DND-41 (cell line): ENCODE data around the gene PPM1M.

ENCODE experiments used
- ATAC-seq: fragments of 200-7000 bp; cut with Tn5 transposase; 3 replicates; pipeline ENCODE4 v1.9.1; 2021; ENCODE audit warnings: low read depth; ENCODE audit not compliant: insufficient read depth
- DNase-seq: peaks from one replicate; pipeline ENCODE4 v3.0.0-alpha.2; 2020
- H2AFZ ChIP-seq: 2 replicates; pipeline ENCODE4 v1.6.0; 2012; ENCODE audit warnings: low read depth, low read length
- H3K27ac ChIP-seq: 2 replicates; pipeline ENCODE4 v1.5.1; 2012; ENCODE audit warnings: low read length, inconsistent platforms
- H3K27me3 ChIP-seq: fragments of 200-600 bp; sonication (generic); 2 replicates; pipeline ENCODE4 v1.6.0; 2012; ENCODE audit warnings: low read length, mild to moderate bottlenecking, inconsistent platforms; ENCODE audit not compliant: insufficient read depth, poor library complexity
- H3K36me3 ChIP-seq: 2 replicates; pipeline ENCODE4 v1.5.1; 2012; ENCODE audit warnings: low read length, inconsistent platforms; ENCODE audit not compliant: insufficient read depth
- H3K4me1 ChIP-seq: 2 replicates; pipeline ENCODE4 v1.5.1; 2012; ENCODE audit warnings: mild to moderate bottlenecking, low read length; ENCODE audit not compliant: insufficient read depth
- H3K4me2 ChIP-seq: 2 replicates; pipeline ENCODE4 v1.6.0; 2012; ENCODE audit warnings: mild to moderate bottlenecking, moderate library complexity, low read length, inconsistent platforms; ENCODE audit not compliant: insufficient read depth
- H3K4me3 ChIP-seq, 2 experiments: fragments of 200-600 bp in 1 of 2; shearing (Covaris generic) in 1 of 2; 2 replicates each; pipeline ENCODE4 v1.5.1; 2012 to 2016; ENCODE audit warnings: inconsistent platforms in 2 of 2, low read length in 2 of 2, mild to moderate bottlenecking in 2 of 2, low read depth in 1 of 2, moderate library complexity in 1 of 2
- H3K79me2 ChIP-seq: 2 replicates; pipeline ENCODE4 v1.6.0; 2012; ENCODE audit warnings: low read length, inconsistent platforms; ENCODE audit not compliant: insufficient read depth
- H3K9ac ChIP-seq: 2 replicates; pipeline ENCODE4 v1.6.0; 2012; ENCODE audit warnings: low read depth, mild to moderate bottlenecking, inconsistent platforms, low read length, moderate library complexity
- H3K9me3 ChIP-seq: 2 replicates; pipeline ENCODE4 v1.5.1; 2012; ENCODE audit warnings: low read length, moderate library complexity, mild to moderate bottlenecking, inconsistent platforms; ENCODE audit not compliant: insufficient read depth, severe bottlenecking
- H4K20me1 ChIP-seq: 2 replicates; pipeline ENCODE4 v1.6.0; 2012; ENCODE audit warnings: low read length; ENCODE audit not compliant: insufficient read depth
- CTCF ChIP-seq: IDR thresholded peaks from 2 replicates; pipeline ENCODE4 v1.5.1; 2012; ENCODE audit warnings: borderline replicate concordance, low read length, moderate library complexity, mild to moderate bottlenecking; ENCODE audit not compliant: poor library complexity, severe bottlenecking; ENCODE audit errors: extremely low read depth
- EZH2 ChIP-seq: IDR thresholded peaks from 3 replicates; pipeline ENCODE4 v1.6.1; 2012; ENCODE audit warnings: borderline replicate concordance, low read depth, mild to moderate bottlenecking, moderate library complexity, low read length, inconsistent platforms; ENCODE audit not compliant: severe bottlenecking

PPM1M gene

DNA sequence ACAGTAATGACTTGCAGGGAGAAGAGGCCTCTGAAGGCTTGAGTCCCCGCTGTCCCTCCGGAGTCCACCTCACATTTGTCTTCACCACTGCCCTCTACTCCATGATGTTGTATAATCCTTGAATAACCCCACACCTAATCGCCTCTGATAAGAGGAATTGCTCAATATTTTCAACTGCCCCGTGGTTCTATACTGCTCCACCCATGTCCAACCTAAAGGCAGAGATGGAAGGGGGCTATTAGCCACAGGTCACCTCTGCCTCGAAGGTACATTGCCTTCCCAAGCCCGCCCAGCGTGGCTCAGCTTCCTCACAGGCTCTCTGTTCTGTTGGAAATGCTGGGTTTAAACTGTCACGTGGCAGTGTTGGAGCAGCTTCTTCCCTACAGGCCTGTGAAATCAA is 32.6 kb upstream of the PPM1M start:
- Histone ChIP-seq H3K4me1 (no peaks in the 10 kb centered on the region), H3K36me3 (peaks cover 77% of the 10 kb centered on the region), H2AFZ (no peak overlapping the region), H3K79me2 (no peaks in the 10 kb centered on the region), H3K4me2 (no peak overlapping the region), H3K27me3 (no peaks in the 10 kb centered on the region), H3K4me3 (no peak overlapping the region), H3K27ac (no peak overlapping the region), H4K20me1 (no peaks in the 10 kb centered on the region; the same call in 1 of the 2 replicates), H3K9ac (no peak overlapping the region), H3K9me3 (no peaks in the 10 kb centered on the region)
- ATAC-seq (no peak), DNase-seq (no peak)
- TF ChIP-seq CTCF = no peak
- TF ChIP-seq EZH2 = no peak

DNA sequence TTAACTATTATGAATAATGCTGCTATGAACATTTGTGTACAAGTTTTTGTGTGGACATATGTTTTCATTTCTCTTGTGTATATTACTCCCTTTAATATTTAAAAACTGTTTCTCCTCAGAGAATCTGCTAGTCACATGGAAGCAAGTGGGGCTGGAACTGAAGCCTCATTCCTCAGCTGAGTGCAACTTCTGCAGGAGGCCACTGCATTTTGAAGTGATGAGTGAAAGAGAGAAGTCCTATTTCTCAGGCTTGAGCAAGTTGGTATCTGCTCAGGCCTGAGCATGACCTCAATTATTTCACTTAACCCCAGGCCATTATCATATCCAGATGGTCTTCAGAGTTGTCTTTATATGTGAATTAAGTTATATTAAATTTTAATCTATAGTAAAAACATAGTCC is 31.7 kb upstream of the PPM1M start:
- H3K27ac ChIP-seq = no peak overlapping the region
- DNase-seq = no peak
- no peaks in the 10 kb centered on the region for H3K4me1 ChIP-seq
- H4K20me1 ChIP-seq = no peaks in the 10 kb centered on the region; the same call in 1 of the 2 replicates
- H3K4me2 ChIP-seq = no peak overlapping the region
- no peaks in the 10 kb centered on the region for H3K27me3 ChIP-seq
- TF ChIP-seq EZH2 (no peak), CTCF (no peak)
- H3K9me3 ChIP-seq = no peaks in the 10 kb centered on the region
- no peaks in the 10 kb centered on the region for H3K79me2 ChIP-seq
- no peak overlapping the region for H2AFZ ChIP-seq
- no peak for ATAC-seq
- H3K9ac ChIP-seq = no peak overlapping the region
- peaks cover 68% of the 10 kb centered on the region for H3K36me3 ChIP-seq
- H3K4me3 ChIP-seq = no peak overlapping the region

DNA sequence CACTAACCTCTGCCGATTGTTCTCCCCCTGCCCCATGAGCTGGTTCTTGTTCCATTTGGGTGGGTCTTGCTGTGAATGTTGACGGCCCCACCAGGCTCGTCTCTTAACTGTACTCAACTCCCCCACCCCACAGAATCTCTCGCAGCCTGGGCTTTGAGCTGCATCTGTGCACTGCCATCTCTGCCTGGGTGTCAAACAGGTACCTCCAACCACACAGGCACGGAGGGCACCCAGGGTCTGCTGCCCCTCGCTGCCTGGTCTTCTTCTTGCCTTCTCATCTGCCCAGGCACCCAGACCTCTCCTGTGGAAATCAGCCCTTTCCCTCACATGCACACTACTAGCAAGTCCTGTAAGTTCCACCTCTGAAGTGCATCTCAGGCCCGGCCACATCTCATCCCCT is 30.2 kb upstream of the PPM1M start:
- H3K36me3 ChIP-seq = peaks cover 54% of the 10 kb centered on the region
- no peak overlapping the region for H3K4me3 ChIP-seq
- H3K4me2 ChIP-seq = no peak overlapping the region
- no peak overlapping the region for H2AFZ ChIP-seq
- H3K9ac ChIP-seq = no peak overlapping the region
- ATAC-seq (no peak), DNase-seq (no peak)
- H3K79me2 ChIP-seq = no peaks in the 10 kb centered on the region
- H3K4me1 ChIP-seq = 0 out of 2 replicates have a peak, but pooled peaks cover 2% of the 10 kb centered on the region
- no peaks in the 10 kb centered on the region for H3K9me3 ChIP-seq
- H3K27me3 ChIP-seq = no peaks in the 10 kb centered on the region
- TF ChIP-seq CTCF (no peak), EZH2 (no peak)
- H4K20me1 ChIP-seq = no peaks in the 10 kb centered on the region; the same call in 1 of the 2 replicates
- H3K27ac ChIP-seq = no peak overlapping the region
